ENCODE measurements around the gene ZNF503.
A peak's percentile ranks its signal among the peaks of the same experiment; 100 is the strongest.

ZNF503 gene

GRCh38 chr10:75401569-75402485 lies at the start of gene ZNF503:
Gene ZNF503 (minus strand): TSS chr10:75401764. CDS start chr10:75401419, 345 bp downstream.
- peak; percentile 86 for FAIRE-seq
- DNase-seq (ENCODE audit: insufficient read length, low spot score): peak; percentile 82

GRCh38 chr10:75450644-75451640 lies 49.4 kb upstream of the ZNF503 start:
- FAIRE-seq (no peak), DNase-seq (ENCODE audit: insufficient read length, low spot score) (no peak)

- no peak for DNase-seq (ENCODE audit: insufficient read length, low spot score)
- no peak for FAIRE-seq
These were observed 48.5 kb upstream of the ZNF503 start for GRCh38 chr10:75450075-75450445.

GRCh38 chr10:75449382-75450074 lies 48.0 kb upstream of the ZNF503 start:
- DNase-seq (ENCODE audit: insufficient read length, low spot score) (no peak), FAIRE-seq (no peak)

GRCh38 chr10:75448166-75448565 lies 46.6 kb upstream of the ZNF503 start:
- DNase-seq (ENCODE audit: insufficient read length, low spot score) (no peak), FAIRE-seq (no peak)

GRCh38 chr10:75446508-75446907 lies 44.9 kb upstream of the ZNF503 start:
- no peak for FAIRE-seq
- DNase-seq (ENCODE audit: insufficient read length, low spot score): no peak

- DNase-seq (ENCODE audit: insufficient read length, low spot score) (no peak), FAIRE-seq (no peak)
These were observed 43.3 kb upstream of the ZNF503 start for GRCh38 chr10:75444781-75445386.

GRCh38 chr10:75443362-75443761 lies 41.8 kb upstream of the ZNF503 start:
- FAIRE-seq (no peak), DNase-seq (ENCODE audit: insufficient read length, low spot score) (no peak)

GRCh38 chr10:75441682-75442081 lies 40.1 kb upstream of the ZNF503 start:
- no peak for FAIRE-seq
- DNase-seq (ENCODE audit: insufficient read length, low spot score): no peak

GRCh38 chr10:75441196-75441595 lies 39.6 kb upstream of the ZNF503 start:
- FAIRE-seq (no peak), DNase-seq (ENCODE audit: insufficient read length, low spot score) (no peak)

- FAIRE-seq: no peak
- DNase-seq (ENCODE audit: insufficient read length, low spot score): no peak
These were observed 38.8 kb upstream of the ZNF503 start for GRCh38 chr10:75440271-75440793.

GRCh38 chr10:75439811-75440210 lies 38.2 kb upstream of the ZNF503 start:
- FAIRE-seq: no peak

GRCh38 chr10:75438275-75438674 lies 36.7 kb upstream of the ZNF503 start:
- FAIRE-seq (no peak), DNase-seq (ENCODE audit: insufficient read length, low spot score) (no peak)

More at GRCh38 chr10:75439811-75440210, 38.2 kb upstream of the ZNF503 start:
- no peak for DNase-seq (ENCODE audit: insufficient read length, low spot score)

- DNase-seq (ENCODE audit: insufficient read length, low spot score): no peak
- no peak for FAIRE-seq
These were observed 36.1 kb upstream of the ZNF503 start for GRCh38 chr10:75437693-75438092.

GRCh38 chr10:75436896-75437295 lies 35.3 kb upstream of the ZNF503 start:
- FAIRE-seq (no peak), DNase-seq (ENCODE audit: insufficient read length, low spot score) (no peak)

GRCh38 chr10:75435291-75435690 lies 33.7 kb upstream of the ZNF503 start:
- DNase-seq (ENCODE audit: insufficient read length, low spot score): no peak
- FAIRE-seq: no peak

- FAIRE-seq: no peak
- DNase-seq (ENCODE audit: insufficient read length, low spot score): no peak
These were observed 32.7 kb upstream of the ZNF503 start for GRCh38 chr10:75434291-75434690.

- no peak for FAIRE-seq
- no peak for DNase-seq (ENCODE audit: insufficient read length, low spot score)
These were observed 31.7 kb upstream of the ZNF503 start for GRCh38 chr10:75433216-75433615.

- DNase-seq (ENCODE audit: insufficient read length, low spot score) (no peak), FAIRE-seq (no peak)
These were observed 31.2 kb upstream of the ZNF503 start for GRCh38 chr10:75432763-75433162.

GRCh38 chr10:75432176-75432575 lies 30.6 kb upstream of the ZNF503 start:
- DNase-seq (ENCODE audit: insufficient read length, low spot score) (no peak), FAIRE-seq (no peak)

Data from GM19239 (cell line).